ENCODE results near the gene STX8. TPM values are rescaled to one million over a fixed set of nuclear protein-coding genes. Genes with fewer than 3 reads are reported as not detected.

STX8 gene
- total and polyA plus RNA-seq, 12 donors = 53.3 to 80.1 (median 63.9) TPM

- no peak overlapping the region for H3K27ac ChIP-seq
- ATAC-seq (no peak), DNase-seq (no peak)
- H3K36me3 ChIP-seq = no peaks in the 10 kb centered on the region
- intact Hi-C loops (cut with DNase I) = no loop called here
- H3K9me3 ChIP-seq = no peaks in the 10 kb centered on the region
- TF ChIP-seq CTCF (IDR thresholded peaks at IDR 0.05) = no peak
- H3K4me3 ChIP-seq = no peak overlapping the region
- no peaks in the 10 kb centered on the region for H3K27me3 ChIP-seq
- WGBS, 2 donors = 92 to 94% methylated on average over 2 of the region's 2 CpGs
- H3K4me1 ChIP-seq = peaks cover 0 to 15% (median 3%) of the 10 kb centered on the region in 9 donors
These were observed 164.9 kb downstream of the STX8 start for GRCh38 chr17:9410737-9411136.

- H3K4me1 ChIP-seq = peaks cover 0 to 15% (median 3%) of the 10 kb centered on the region in 9 donors
- no peaks in the 10 kb centered on the region for H3K9me3 ChIP-seq
- DNase-seq (no peak), ATAC-seq (no peak)
- H3K4me3 ChIP-seq = no peak overlapping the region
- H3K27ac ChIP-seq = no peak overlapping the region
- no peaks in the 10 kb centered on the region for H3K36me3 ChIP-seq
- intact Hi-C loops (cut with DNase I) = no loop called here
- WGBS, 2 donors = 73 to 75% methylated on average over 9 of the region's 9 CpGs
- TF ChIP-seq CTCF (IDR thresholded peaks at IDR 0.05) = no peak
- no peaks in the 10 kb centered on the region for H3K27me3 ChIP-seq
These were observed 165.3 kb downstream of the STX8 start for GRCh38 chr17:9410301-9410700.

- H3K4me3 ChIP-seq = no peak overlapping the region
- H3K9me3 ChIP-seq = no peaks in the 10 kb centered on the region
- peaks cover 0 to 15% (median 3%) of the 10 kb centered on the region in 9 donors for H3K4me1 ChIP-seq
- no peaks in the 10 kb centered on the region for H3K36me3 ChIP-seq
- 58 to 75% methylated on average over 4 of the region's 4 CpGs for WGBS, 2 donors
- intact Hi-C loops (cut with DNase I) = no loop called here
- no peak for TF ChIP-seq CTCF (IDR thresholded peaks at IDR 0.05)
- DNase-seq (no peak), ATAC-seq (no peak)
- H3K27ac ChIP-seq = no peak overlapping the region
- no peaks in the 10 kb centered on the region for H3K27me3 ChIP-seq
These were observed 165.7 kb downstream of the STX8 start for GRCh38 chr17:9409878-9410277.

GRCh38 chr17:9408868-9409829 lies 166.5 kb downstream of the STX8 start:
- Histone ChIP-seq H3K9me3 (no peaks in the 10 kb centered on the region), H3K27me3 (no peaks in the 10 kb centered on the region), H3K4me1 (peaks cover 0 to 15% (median 3%) of the 10 kb centered on the region in 9 donors), H3K36me3 (no peaks in the 10 kb centered on the region), H3K27ac (no peak overlapping the region), H3K4me3 (no peak overlapping the region)
- peak in 2 of 8 donors; percentile 25 to 56 for ATAC-seq
- intact Hi-C loops (cut with DNase I) = no loop called here
- TF ChIP-seq CTCF (IDR thresholded peaks at IDR 0.05) = no peak
- WGBS, 2 donors = 58 to 66% methylated on average over 12 of the region's 12 CpGs
- no peak for DNase-seq
